ENCODE data around the gene SIRT1. TPM values are rescaled to one million over a fixed set of nuclear protein-coding genes. Genes with fewer than 3 reads are reported as not detected.

Gene SIRT1
- total RNA-seq, 1 donor from 2014 or later, result 17.3 TPM

GRCh38 chr10:67852761-67853160, 31.7 kb upstream of the SIRT1 start:
- Mint-ChIP-seq H3K9me3 (ENCODE audit: unreplicated experiment) (no peaks in the 10 kb centered on the region), H3K4me3 (ENCODE audit: unreplicated experiment) (no peak overlapping the region), H3K4me1 (ENCODE audit: unreplicated experiment) (peaks cover 15% of the 10 kb centered on the region), H3K27ac (ENCODE audit: unreplicated experiment) (no peak overlapping the region), H3K27me3 (ENCODE audit: unreplicated experiment) (peaks cover 3% of the 10 kb centered on the region), H3K36me3 (ENCODE audit: low read depth, unreplicated experiment) (no peaks in the 10 kb centered on the region)
- TF ChIP-seq CTCF (IDR thresholded peaks at IDR 0.05; ENCODE audit: unreplicated experiment), result no peak
- DNase-seq (ENCODE audit: low spot score), result no peak

GRCh38 chr10:67853512-67853911, 30.9 kb upstream of the SIRT1 start:
- Mint-ChIP-seq H3K27ac (ENCODE audit: unreplicated experiment) (no peak overlapping the region), H3K27me3 (ENCODE audit: unreplicated experiment) (peaks cover 3% of the 10 kb centered on the region), H3K9me3 (ENCODE audit: unreplicated experiment) (no peaks in the 10 kb centered on the region), H3K4me1 (ENCODE audit: unreplicated experiment) (peaks cover 15% of the 10 kb centered on the region), H3K4me3 (ENCODE audit: unreplicated experiment) (no peak overlapping the region), H3K36me3 (ENCODE audit: low read depth, unreplicated experiment) (no peaks in the 10 kb centered on the region)
- TF ChIP-seq CTCF (IDR thresholded peaks at IDR 0.05; ENCODE audit: unreplicated experiment), result no peak
- DNase-seq (ENCODE audit: low spot score), result no peak

- H3K4me3 Mint-ChIP-seq (ENCODE audit: unreplicated experiment), result no peak overlapping the region
- TF ChIP-seq CTCF (IDR thresholded peaks at IDR 0.05; ENCODE audit: unreplicated experiment), result no peak
Measured at GRCh38 chr10:67858971-67859370, 25.5 kb upstream of the SIRT1 start.

GRCh38 chr10:67861750-67862432, 22.6 kb upstream of the SIRT1 start:
- H3K9me3 Mint-ChIP-seq (ENCODE audit: unreplicated experiment), result no peaks in the 10 kb centered on the region
- no peak for TF ChIP-seq CTCF (IDR thresholded peaks at IDR 0.05; ENCODE audit: unreplicated experiment)
- no peaks in the 10 kb centered on the region for H3K36me3 Mint-ChIP-seq (ENCODE audit: low read depth, unreplicated experiment)
- H3K4me3 Mint-ChIP-seq (ENCODE audit: unreplicated experiment), result no peak overlapping the region
- peaks cover 7% of the 10 kb centered on the region for H3K4me1 Mint-ChIP-seq (ENCODE audit: unreplicated experiment)
- H3K27ac Mint-ChIP-seq (ENCODE audit: unreplicated experiment), result no peak overlapping the region
- H3K27me3 Mint-ChIP-seq (ENCODE audit: unreplicated experiment), result peaks cover 6% of the 10 kb centered on the region
- DNase-seq (ENCODE audit: low spot score), result no peak

More at GRCh38 chr10:67858971-67859370, 25.5 kb upstream of the SIRT1 start:
- DNase-seq (ENCODE audit: low spot score), result no peak
- no peaks in the 10 kb centered on the region for H3K36me3 Mint-ChIP-seq (ENCODE audit: low read depth, unreplicated experiment)
- H3K4me1 Mint-ChIP-seq (ENCODE audit: unreplicated experiment), result peaks cover 7% of the 10 kb centered on the region
- H3K27me3 Mint-ChIP-seq (ENCODE audit: unreplicated experiment), result peaks cover 5% of the 10 kb centered on the region
- no peak overlapping the region for H3K27ac Mint-ChIP-seq (ENCODE audit: unreplicated experiment)
- H3K9me3 Mint-ChIP-seq (ENCODE audit: unreplicated experiment), result no peaks in the 10 kb centered on the region

GRCh38 chr10:67863094-67863493, 21.4 kb upstream of the SIRT1 start:
- no peak overlapping the region for H3K4me3 Mint-ChIP-seq (ENCODE audit: unreplicated experiment)
- no peaks in the 10 kb centered on the region for H3K9me3 Mint-ChIP-seq (ENCODE audit: unreplicated experiment)
- TF ChIP-seq CTCF (IDR thresholded peaks at IDR 0.05; ENCODE audit: unreplicated experiment), result no peak
- no peak for DNase-seq (ENCODE audit: low spot score)
- peaks cover 7% of the 10 kb centered on the region for H3K4me1 Mint-ChIP-seq (ENCODE audit: unreplicated experiment)
- H3K36me3 Mint-ChIP-seq (ENCODE audit: low read depth, unreplicated experiment), result no peaks in the 10 kb centered on the region
- H3K27me3 Mint-ChIP-seq (ENCODE audit: unreplicated experiment), result peaks cover 6% of the 10 kb centered on the region
- H3K27ac Mint-ChIP-seq (ENCODE audit: unreplicated experiment), result no peak overlapping the region

Measured in endothelial cell (in vitro differentiated cells).